SIG-M5 treated with dmso at 0.1 percent for 504 hours (cell line): Measurements from ENCODE around the gene SEMA4G.

ENCODE experiments used
- DNase-seq: peaks from one replicate; lab custom pipeline; 2025; ENCODE audit not compliant: unreplicated experiment; lab: John Stamatoyannopoulos, UW

The SEMA4G gene

DNA sequence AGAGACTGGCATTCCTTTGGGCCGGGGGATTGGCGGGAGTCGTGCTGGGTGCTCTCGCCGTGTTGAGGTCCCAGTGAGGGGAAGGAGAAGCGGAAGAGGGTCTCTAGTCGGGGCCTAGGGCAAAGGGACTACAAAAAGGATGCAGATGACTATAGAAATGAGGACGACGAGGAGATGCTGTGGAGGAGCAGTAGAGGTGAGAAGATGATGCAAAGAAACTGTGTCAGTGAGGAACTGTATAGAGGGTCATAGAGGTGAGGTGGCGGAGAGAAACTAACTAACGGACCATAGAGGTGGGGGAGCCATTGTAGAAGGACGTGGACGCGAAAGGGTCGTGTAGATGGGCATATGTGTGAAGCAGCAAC is 18.4 kb downstream of the SEMA4G start:
- no peak for DNase-seq

GRCh38 chr10:100988166-100988565 is 18.9 kb downstream of the SEMA4G start:
- DNase-seq = no peak

DNA sequence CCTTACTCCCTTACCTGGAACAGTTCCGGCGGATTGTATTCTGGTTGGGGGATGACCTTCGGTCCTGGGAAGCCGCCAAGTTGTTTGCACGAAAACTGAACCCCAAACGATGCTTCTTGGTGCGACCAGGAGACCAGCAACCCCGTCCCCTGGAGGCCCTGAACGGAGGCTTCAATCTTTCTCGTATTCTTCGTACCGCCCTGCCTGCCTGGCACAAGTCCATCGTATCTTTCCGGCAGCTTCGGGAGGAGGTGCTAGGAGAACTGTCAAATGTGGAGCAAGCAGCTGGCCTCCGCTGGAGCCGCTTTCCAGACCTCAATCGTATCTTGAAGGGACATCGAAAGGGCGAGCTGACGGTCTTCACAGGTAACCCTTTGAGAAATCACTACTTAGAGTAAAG is 19.8 kb downstream of the SEMA4G start:
- no peak for DNase-seq

- DNase-seq = no peak
These were observed 24.8 kb downstream of the SEMA4G start for GRCh38 chr10:100993986-100994708.

DNA sequence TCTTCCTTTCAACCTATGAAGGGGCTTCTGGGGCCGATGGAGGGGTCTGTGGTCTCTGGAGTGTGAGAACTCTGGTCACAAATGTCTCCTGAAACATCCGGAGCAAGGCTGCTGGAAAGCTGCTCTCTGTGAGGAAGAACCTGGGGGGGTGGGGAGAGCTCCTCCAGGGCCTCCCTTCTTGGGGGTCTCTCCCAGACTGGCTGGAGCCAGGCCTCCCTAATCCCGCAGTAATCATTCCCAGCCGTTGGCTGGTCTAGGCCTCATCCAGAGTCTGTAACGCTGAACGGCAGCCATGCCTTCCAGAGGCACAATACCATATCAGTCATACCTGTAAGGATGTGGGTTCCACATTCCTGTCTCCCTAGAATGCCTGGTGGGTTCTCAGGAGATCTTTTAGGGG is 25.9 kb downstream of the SEMA4G start:
- no peak for DNase-seq

DNA sequence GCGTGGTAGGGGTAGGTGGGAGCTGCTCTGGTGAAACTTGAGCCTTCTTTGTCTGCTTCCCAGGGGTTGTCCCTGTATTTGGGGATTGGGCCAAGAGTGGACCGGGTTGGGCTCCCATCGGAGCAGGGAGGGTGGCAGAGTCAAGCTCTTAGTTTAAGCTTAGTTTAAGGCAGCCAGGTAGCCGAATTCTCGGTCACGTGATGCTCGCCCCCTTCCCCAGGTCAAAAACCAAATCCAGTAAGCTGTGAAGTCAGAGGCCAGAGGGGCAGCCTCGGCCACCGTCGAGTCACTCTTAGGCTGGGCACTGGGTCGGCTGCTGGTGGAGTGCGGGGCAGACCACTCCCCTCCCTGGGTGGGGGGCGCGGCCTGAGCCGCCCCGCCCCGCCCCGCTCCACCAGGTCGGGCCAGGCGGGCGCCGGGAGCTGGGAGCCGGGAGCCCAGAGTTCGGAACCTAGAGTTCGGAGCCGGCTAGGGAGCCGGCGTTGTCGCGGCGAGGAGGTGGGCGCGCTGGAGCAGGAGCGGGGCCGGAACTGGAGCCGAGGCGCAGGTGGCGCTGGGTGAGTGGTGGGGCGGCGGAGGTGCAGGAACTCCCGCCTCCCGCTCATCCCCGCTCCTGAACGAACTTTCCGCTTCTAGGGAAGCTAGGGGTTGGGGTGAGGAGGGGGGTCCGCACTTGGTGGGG is 27.5 kb downstream of the SEMA4G start:
- peak; percentile 22 for DNase-seq

GRCh38 chr10:100997360-100998182 is 28.3 kb downstream of the SEMA4G start:
- peak; percentile 52 for DNase-seq

- peak; percentile 67 for DNase-seq
These were observed 29.1 kb downstream of the SEMA4G start for GRCh38 chr10:100998183-100998990.

DNA sequence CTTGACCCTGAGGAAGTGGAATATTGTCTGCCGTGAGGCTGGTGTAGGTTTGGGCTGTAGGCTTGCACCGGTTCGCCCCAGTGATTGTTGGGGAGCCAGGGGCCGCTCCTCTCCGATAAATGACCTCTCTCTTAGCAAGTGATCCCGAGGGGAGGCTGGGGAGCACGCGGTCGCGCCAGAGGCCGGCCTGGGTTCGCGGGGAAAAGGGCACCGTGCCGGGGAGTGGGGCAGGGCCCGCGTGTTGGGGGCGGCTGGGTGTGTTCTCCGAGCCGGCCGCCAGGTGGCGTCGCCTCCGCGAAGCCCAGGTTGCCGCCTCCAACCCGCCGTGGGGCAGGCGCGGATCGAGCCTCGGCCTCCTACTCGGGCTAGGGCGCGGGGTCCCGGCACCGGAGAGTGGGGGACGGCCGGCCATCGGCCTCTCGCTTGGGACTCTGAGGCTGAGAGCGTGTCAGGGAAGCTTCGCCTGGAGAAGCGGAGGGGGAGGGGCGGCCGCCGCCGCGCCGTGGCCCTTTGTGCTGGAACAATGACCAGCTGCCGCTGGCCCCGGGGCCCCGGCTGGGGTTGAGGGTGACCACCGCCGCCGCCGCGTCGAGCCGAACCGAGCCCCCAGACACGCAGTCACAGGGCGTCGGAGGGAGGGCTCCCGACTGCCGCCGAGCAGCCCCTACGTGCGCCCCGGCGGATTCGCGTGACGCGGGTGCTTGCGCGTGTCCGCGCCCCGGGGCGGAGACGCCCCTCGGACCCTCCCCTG is 29.9 kb downstream of the SEMA4G start:
- DNase-seq = peak; percentile 55

GRCh38 chr10:100999742-101000126 is 30.4 kb downstream of the SEMA4G start, which contains the start of gene LZTS2:
TSS of gene LZTS2 (plus strand) at chr10:100999808. CDS start at chr10:101002539, 2,731 bp downstream.
- no peak for DNase-seq

DNA sequence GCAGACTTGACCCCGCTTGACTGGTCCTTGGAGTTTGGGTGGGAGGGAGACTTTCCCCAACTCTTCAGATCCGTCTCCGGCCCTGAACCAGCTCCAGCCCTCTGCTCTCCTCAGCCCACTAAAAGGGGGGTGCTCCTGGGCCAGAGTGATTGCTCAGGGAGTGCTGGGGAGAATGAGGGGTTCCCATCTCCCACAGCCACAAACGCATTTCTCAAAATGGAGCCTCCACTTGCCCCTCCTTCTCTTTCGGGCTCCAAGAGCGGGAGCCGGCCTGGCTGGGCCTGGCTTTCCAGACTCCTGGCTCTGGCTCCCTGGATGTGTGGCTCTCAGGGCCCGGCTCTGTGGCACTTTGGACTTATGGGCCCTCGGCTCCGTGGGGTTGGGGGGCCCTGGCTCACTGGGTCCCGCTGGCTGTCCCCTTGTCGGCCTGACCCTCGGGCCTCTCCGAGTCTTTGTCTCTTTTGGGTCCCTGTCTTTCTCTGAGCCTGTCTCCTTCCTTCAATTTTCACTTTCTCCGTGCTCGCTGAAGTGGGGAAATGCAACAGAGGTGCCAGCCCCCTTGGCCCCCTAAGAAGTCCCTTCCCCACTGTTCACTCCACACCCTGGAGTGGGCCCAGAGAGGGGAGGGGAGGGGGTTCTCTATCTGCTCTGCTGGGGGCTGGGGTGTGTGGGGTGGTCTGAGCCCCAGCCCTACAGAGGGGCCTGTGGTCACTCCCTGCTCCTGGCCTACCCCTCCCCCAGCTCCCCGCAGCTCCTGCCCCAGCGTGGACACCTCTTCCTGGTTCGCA is 31.0 kb downstream of the SEMA4G start:
- DNase-seq = no peak

DNA sequence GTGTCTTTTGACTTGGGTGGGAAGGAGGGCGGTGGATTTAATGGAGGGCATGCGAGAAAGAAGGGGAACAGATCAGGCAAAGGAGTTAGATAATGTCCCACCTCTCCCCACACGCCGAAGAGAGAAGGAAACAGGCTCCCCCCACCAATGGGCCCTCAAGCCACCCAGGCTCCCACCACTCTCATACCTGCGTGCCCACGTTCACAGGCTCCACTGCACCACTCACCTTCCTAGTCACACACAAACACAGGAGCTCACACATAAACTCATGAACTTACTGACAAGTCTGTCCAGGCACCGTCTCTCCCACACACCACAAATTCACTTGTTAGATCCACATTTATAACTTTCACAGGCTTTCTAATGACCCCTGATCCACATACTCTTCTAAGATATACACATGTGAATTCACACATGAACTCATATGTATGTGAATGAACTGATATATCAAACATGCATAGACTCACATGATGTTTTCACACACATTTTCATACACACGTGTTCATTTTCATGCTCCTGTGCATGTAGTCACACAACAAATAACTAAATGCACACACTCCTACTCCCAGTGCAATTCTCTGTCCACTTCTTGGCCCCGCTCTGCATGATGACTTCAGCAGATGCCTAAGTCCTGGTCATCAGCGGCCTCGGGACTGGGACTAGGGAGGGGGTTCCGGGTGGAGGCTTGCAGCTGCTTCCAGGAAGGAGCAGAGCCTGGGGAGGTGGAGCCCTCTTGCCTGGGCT is 31.8 kb downstream of the SEMA4G start:
- DNase-seq = no peak

DNA sequence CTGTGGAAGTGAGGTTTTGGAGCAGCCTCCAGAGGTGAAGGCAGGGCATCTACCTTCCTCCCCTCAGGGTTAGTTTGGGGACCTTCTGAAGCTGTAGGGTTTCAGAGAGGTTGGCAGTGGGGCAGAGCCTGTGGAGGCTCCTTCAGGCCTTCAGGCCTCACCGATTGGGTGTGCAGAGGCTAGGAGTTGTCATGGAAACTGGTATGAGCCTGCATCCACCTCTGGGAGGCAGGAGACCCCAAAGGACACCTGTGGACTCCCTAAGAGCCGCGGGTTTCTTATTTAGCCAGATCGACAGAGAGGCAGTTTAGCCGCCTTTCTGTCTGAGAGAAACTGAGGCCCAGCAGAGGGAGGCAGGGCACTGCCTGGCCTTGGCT is 32.3 kb downstream of the SEMA4G start:
- no peak for DNase-seq

DNA sequence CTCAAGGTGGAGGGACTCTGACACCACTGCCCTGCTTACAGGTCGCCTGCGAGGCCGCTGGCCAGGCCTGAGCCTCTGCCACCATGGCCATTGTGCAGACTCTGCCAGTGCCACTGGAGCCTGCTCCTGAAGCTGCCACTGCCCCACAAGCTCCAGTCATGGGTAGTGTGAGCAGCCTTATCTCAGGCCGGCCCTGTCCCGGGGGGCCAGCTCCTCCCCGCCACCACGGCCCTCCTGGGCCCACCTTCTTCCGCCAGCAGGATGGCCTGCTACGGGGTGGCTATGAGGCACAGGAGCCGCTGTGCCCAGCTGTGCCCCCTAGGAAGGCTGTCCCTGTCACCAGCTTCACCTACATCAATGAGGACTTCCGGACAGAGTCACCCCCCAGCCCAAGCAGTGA is 33.2 kb downstream of the SEMA4G start:
- no peak for DNase-seq

- no peak for DNase-seq
These were observed 34.4 kb downstream of the SEMA4G start for GRCh38 chr10:101003639-101004206.

GRCh38 chr10:101005361-101005760 is 36.1 kb downstream of the SEMA4G start:
- no peak for DNase-seq

DNA sequence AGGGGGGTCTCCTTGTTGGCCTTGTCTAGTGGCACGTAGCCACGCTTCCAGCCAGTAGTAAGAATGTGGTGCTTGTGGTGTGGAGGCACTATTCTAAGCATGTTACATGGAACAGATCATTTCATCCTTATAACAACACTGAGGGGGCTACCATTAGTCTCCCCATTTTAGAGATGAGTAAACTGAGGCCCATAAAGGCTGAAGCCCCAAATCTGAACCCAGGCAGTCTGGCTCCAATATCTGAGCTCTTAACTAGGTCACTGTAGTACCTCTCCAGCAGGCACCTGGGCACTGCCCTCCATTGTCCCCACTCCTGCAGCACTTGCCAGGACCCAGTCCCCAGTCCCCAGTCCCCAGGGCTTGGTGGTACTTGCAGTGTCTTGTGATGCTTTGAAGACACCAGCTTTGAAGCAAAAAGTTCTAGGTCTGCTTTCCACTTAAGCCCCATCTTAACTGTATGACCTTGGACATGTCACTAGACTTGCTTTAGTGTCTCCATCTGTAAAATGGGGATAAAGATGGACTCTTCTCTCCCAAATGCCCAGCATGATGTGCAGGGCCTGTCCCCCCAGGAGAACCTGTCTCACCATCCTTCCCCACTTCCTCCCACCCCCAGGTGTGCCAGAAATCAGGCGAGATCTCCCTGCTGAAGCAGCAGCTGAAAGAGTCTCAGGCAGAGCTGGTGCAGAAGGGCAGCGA is 36.7 kb downstream of the SEMA4G start:
- DNase-seq = no peak

- no peak for DNase-seq
These were observed 37.3 kb downstream of the SEMA4G start for GRCh38 chr10:101006593-101007098.
